Adrenal gland (tissue), 5 donors: ENCODE data around the gene NOB1.

Source experiments
- CTCF ChIP-seq, 6 experiments: fragments of 450-650 bp in 4 of 6; fragments of 200-600 bp in 2 of 6; sonication (generic) in 1 of 6; IDR thresholded peaks; 1 replicate in 5 of 6; 2 replicates in 1 of 6; pipeline versions ENCODE4 v1.5.1 to v1.8.0; 2016 to 2021; ENCODE audit warnings: antibody characterized with exemption in 6 of 6, mild to moderate bottlenecking in 2 of 6, moderate library complexity in 1 of 6
- POLR2A ChIP-seq, 2 donors: fragments of 450-650 bp; IDR thresholded peaks; one replicate each; pipeline ENCODE4 v1.6.1; 2017; ENCODE audit warnings: antibody characterized with exemption in 2 of 2, mild to moderate bottlenecking in 2 of 2, moderate library complexity in 1 of 2
- donor health status: DM: no; HTN: no; CAD: no.

- TF ChIP-seq POLR2A (IDR thresholded peaks at IDR 0.05) = no peak
- no peak for TF ChIP-seq CTCF (IDR thresholded peaks at IDR 0.05)
These were observed 9.5 kb downstream of the NOB1 start for GRCh38 chr16:69745232-69745612.
